RCC 7860 (cell line): ENCODE data around the gene SHC2.
"Not testable (repeated sequence)": the region's sequence is repeated elsewhere in the genome, so short reads cannot be mapped to it uniquely, and the experiment has no call there.

ENCODE experiments used
- DNase-seq: peaks from one replicate; pipeline ENCODE4 v3.0.0-alpha.2; 2015; ENCODE audit warnings: low spot score
- FAIRE-seq: peaks from 2 replicates; lab custom pipeline; 2012; peaks lifted over from hg19 to GRCh38; lab: Jason Lieb, UNC

The SHC2 gene

GRCh38 chr19:449916-450315 lies 10.9 kb downstream of the SHC2 start:
- no peak for FAIRE-seq
- DNase-seq = no peak

GRCh38 chr19:447816-448560 lies 12.8 kb downstream of the SHC2 start:
- FAIRE-seq = no peak

GRCh38 chr19:447064-447426 lies 13.8 kb downstream of the SHC2 start:
- DNase-seq (no peak), FAIRE-seq (no peak)

More at GRCh38 chr19:447816-448560, 12.8 kb downstream of the SHC2 start:
- no peak for DNase-seq

GRCh38 chr19:444677-445210 lies 16.1 kb downstream of the SHC2 start:
- FAIRE-seq (no peak), DNase-seq (no peak)

- no peak for FAIRE-seq
- DNase-seq = no peak
These were observed 17.8 kb downstream of the SHC2 start for GRCh38 chr19:443005-443404.

- DNase-seq (no peak), FAIRE-seq (no peak)
These were observed 18.7 kb downstream of the SHC2 start for GRCh38 chr19:442085-442484.

GRCh38 chr19:441213-441836 lies 19.5 kb downstream of the SHC2 start:
- no peak for FAIRE-seq
- no peak for DNase-seq

GRCh38 chr19:440391-441212 lies 20.2 kb downstream of the SHC2 start:
- FAIRE-seq = no peak
- no peak for DNase-seq

GRCh38 chr19:439167-439900 lies 21.5 kb downstream of the SHC2 start:
- DNase-seq (no peak), FAIRE-seq (no peak)

GRCh38 chr19:438416-438958 lies 22.3 kb downstream of the SHC2 start:
- FAIRE-seq = no peak
- DNase-seq = no peak

- FAIRE-seq (no peak), DNase-seq (no peak)
These were observed 23.8 kb downstream of the SHC2 start for GRCh38 chr19:437041-437440.

- DNase-seq (no peak), FAIRE-seq (no peak)
These were observed 24.4 kb downstream of the SHC2 start for GRCh38 chr19:436413-436950.

GRCh38 chr19:435707-436412 lies 25.0 kb downstream of the SHC2 start:
- no peak for FAIRE-seq
- no peak for DNase-seq

GRCh38 chr19:435056-435706 lies 25.7 kb downstream of the SHC2 start:
- DNase-seq (no peak), FAIRE-seq (no peak)

GRCh38 chr19:434152-434960 lies 26.5 kb downstream of the SHC2 start:
- FAIRE-seq (no peak), DNase-seq (no peak)

- FAIRE-seq (no peak), DNase-seq (no peak)
These were observed 30.1 kb downstream of the SHC2 start for GRCh38 chr19:430701-431100.

GRCh38 chr19:428149-428548 lies 32.7 kb downstream of the SHC2 start:
- no peak for FAIRE-seq

GRCh38 chr19:427675-428074 lies 33.2 kb downstream of the SHC2 start:
- not testable (repeated sequence) for FAIRE-seq, DNase-seq

More at GRCh38 chr19:428149-428548, 32.7 kb downstream of the SHC2 start:
- no peak for DNase-seq
